Pons (tissue), 1 donor: Measurements from ENCODE around the gene FASTK.

ENCODE experiments used
- DNase-seq: peaks from one replicate; pipeline ENCODE4 v3.0.0-alpha.2; 2016; ENCODE audit warnings: low spot score

FASTK gene

DNA sequence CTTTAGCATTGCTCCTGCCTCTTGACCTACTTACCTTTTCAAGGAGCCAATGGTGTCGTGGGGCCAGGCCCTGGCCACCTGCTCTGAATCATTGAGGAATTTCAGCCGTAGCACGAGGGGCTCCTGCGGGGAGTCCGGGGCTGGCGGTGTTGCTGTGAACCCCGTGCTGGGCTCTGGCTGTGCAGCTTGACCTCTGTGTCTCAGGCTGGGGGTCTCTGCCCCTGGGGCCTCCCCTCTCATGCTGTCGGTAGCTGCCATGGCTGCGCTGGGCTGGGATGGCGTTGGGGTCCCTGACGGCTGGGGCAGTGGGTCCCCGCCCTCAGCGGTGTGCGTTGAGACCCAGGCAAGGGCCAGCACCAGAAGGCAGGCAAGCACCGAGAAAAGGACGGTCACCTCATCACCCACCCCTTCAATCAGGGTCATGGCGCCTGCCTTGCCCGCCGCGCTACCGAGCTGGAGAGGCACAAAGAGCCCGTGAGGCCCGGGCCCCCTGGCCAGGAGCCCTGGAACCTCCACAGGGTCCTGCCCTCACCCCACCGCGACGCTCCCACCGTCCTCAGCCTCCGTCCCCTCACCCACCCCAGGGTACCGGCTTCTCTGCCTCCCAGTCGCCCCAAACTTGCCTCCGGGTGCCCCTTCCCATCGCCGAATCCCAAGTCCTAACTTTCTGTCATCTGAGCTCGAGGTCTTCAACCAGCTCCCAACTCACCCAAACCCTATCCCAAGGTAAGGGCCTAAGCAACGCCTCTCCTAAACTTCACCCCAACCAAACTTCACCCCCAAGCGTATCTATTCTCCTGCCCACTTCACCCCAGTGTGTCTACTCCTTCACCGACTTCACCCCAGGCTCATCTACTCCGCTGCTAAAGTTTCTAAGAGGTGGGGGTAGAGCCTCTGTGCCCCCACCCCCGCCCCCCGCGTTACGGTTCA lies 1.8 kb upstream of the FASTK start:
- no peak for DNase-seq

- DNase-seq: peak; percentile 21
These were observed 827 bp upstream of the FASTK start for GRCh38 chr7:151081170-151082101.

DNA sequence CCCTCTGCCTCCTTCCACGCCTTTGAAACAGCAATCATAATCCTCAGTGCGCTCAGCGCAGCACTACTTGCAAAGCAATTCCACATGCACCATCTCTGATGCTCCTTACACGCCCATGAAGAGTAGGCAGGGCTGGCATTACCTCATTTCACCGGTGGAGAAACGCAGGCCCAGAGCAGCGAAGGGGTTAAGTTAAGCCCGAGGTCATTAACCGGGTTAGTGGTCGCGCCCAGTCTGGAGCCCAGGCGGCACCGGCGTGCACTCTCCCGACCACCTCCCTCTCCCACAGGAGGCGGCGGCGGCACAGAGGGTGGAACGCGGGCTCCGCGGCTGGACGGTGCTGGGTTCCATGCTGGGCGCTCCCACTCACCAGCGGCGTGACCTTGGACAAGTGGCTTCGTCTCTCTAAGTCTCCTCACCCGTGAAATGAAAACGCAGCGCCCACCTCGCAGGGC lies 515 bp downstream of the FASTK start:
- DNase-seq: no peak

DNA sequence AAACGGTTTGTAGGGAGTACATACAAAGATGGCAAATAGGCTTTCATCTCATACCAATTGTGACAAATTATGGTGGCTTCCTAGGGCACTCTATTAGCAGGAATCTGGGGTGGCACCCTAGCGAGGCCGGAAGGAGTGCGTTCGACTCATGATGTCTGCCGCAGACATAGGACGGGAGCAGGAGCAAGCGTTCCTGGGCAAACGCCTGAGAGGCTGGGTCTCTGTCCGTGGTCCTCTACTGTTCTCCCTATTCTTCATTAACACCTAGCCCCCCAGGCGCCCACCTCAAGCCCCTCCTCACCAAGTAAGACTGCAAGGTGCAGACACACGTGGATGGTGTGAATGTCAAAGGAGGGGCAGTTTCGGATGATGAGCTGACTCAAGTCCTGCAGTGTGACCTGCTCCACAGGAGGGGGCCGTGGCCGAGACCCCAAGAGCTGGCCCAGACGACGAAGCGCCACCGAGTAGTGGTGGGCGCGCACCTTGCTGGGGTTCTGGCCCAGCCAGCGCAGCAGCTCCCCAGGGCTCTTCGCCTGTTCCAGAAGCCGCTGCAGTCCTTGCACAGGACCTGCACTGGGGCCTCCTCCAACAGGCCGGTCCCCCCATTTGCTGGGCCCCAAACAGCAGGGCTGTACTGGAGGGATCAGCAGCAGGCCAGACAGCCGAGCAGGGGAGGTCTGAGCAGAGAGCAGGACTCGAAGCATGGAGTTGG lies 1.3 kb downstream of the FASTK start:
- DNase-seq: no peak

DNA sequence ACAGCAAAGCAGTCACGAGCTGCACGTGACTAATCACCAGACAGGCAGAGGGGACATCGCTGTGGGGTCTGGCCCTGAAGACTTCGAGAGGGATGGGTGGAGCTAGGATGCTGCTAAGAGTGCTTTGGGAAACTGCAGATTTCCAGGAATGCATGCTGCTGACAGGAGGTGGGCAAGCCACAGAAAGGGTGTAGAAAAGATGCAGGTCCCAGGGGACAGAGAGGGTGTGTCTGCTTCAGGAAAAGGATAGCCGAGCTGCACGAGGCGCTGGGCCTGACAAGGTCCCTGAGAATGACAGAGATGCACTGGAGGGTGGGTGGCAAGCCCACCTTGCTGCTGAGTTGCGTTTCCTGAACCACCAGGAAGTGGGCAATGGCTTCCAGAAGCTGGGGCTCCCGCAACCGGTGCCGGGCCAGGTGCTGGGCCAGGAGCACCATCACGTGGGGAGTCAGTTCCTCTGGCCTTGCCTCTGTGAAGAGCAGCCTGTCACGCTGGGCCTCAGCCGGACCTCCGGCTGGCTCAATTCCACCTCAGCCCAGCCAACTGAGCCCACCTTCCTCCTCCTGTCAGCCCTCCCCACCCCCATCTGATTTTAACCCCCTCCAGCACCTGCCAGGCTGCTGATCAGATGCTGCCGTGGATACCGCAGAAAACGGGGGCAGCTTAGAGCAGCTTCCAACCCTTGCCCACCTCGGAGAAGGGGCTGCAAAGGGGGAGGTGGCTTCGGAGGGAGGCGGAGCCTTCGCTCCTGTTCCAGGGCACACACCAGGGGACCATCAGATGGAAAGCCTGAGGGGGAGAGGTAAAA lies 2.2 kb downstream of the FASTK start:
- DNase-seq: no peak

DNA sequence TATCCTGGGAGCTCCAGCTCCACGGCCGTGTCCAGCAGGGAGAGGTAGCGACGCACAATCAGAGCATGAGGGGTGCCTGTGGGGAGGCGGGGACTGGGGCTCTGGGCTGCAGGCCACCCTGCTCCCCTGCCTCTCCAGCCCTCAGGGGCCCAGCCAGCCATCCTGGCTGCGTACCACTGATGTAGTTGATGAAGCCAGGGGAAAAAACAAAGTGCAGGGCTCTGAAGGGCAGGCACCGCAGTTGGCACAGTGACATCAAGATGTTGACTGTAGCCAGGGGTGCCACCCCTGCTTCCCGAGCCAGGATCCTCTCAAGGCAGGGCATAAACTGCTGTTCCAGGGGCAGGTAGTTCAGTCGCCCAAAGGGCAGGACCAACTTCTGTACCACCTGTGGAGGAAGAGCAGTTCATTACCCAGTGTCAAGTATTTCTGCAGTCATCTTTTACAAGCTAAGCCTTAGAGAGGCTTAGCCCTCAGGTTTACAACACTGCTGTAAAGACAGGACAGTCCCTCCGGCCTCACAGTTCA lies 2.8 kb downstream of the FASTK start:
- no peak for DNase-seq

DNA sequence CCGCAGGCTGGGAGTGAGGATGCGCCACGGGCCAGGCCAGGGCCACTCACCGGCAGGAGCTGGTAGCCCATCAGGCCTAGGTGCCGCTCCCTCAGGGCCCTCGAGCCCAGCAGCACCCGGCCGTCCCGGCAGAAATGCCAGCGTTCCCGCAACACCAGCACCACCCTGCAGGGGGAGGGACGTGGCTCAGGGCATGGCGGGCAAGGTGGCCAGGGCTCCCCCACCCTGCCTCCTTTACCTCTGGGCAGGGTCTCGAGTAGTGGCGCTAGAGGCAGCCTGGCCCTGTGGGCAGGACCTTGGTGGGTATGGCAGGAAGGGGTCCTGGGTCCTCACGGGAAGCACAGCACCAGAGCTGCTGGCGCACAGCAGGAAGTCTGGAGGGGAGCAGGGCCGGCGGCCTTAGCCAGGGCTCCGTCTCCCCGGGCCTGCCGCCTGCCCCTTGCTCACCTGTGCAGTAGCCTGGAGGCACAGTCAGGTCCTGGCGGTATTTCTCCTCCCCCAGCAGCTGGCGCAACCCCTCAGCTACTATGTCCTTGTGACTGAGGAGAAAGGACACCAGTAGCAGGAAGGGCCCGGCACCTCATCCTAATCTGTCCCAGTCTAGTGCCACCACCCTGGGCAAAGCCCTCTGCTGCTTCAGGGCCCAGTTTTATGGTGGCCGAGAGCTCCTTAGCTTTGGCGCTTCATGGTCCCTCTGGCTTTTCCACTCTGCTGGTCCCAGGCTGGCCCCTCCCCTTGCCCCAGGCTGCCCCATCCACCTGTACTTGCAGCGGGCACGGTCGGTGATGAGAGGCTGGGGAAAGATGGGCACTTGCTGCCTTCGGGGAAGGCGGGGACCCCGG lies 3.5 kb downstream of the FASTK start:
- no peak for DNase-seq

DNA sequence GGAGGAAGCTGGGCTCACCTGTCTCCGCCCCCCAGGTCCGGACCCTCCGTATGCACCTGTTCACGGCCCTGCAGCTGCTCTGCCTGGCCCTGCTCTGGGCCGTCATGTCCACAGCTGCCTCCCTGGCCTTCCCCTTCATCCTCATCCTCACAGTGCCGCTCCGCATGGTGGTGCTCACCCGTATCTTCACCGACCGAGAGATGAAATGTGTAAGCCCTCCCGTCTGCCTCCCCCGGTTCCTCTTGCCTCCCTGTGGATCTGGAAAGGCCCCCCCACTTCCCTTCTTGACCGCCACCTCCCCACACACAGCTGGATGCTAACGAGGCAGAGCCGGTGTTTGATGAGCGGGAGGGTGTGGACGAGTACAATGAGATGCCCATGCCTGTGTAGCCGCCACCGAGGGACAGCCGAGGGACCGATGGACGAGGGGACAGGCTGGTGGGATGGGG lies 4.6 kb downstream of the FASTK start:
- no peak for DNase-seq

DNA sequence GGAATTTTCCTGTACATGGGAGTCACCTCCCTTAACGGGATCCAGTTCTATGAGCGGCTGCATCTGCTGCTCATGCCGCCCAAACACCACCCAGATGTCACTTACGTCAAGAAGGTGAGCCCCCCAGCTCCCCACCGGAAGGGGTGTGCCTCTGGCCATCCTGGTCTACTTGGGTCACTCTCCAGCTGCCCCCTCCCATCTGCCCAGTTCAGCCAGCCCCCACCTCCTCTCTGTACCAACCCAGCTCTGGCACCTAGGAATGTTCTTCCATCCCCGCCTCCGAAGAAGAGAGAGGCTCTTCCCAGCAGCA lies 5.0 kb downstream of the FASTK start:
- no peak for DNase-seq

DNA sequence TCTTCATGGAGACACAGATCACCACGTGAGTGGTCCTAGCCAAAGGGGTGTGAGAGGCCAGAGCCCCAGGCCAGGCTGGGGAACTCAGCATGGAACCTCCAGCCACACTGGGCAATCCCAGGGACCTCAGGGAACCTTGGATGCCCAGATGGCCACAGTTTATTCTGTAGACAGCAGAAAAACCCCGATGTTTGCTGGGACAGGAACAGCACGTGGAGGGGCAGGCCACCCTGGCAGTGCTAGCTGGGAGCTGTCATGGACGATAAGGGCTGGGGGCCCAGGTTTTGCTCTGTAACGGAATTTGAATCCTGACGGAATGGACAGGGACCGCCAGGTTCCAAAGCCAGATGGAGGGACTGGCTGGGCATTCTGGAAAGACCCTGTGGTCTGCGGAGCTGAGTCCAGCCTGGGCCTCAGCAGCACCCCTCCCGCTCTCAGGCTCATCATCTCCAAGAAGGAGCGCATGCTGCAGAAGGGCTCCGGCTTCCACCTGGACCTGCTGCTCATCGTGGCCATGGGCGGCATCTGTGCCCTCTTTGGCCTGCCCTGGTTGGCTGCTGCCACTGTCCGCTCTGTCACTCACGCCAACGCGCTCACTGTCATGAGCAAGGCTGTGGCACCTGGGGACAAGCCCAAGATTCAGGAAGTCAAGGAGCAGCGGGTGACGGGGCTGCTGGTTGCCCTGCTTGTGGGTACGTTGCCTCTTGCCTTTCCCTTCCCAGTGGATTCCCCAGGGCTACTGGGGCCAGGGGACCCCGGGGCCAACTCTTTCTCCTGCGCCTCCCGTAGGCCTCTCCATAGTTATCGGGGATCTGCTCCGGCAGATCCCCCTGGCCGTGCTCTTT lies 5.6 kb downstream of the FASTK start:
- DNase-seq: no peak

DNA sequence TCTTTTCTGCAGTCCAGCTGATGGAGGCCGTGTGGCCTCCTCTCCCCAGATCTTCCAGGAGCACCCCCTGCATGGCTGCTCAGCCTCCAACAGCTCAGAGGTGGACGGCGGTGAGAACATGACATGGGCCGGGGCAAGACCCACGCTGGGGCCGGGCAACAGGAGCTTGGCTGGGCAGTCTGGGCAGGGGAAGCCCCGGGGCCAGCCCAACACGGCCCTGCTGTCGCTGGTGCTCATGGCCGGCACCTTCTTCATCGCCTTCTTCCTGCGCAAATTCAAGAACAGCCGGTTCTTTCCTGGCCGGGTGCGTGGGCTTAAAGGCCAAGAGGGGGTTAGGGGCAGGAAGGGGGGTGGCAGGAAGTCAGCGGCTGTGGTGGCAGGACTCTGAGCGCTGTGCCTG lies 6.6 kb downstream of the FASTK start:
- DNase-seq: no peak

DNA sequence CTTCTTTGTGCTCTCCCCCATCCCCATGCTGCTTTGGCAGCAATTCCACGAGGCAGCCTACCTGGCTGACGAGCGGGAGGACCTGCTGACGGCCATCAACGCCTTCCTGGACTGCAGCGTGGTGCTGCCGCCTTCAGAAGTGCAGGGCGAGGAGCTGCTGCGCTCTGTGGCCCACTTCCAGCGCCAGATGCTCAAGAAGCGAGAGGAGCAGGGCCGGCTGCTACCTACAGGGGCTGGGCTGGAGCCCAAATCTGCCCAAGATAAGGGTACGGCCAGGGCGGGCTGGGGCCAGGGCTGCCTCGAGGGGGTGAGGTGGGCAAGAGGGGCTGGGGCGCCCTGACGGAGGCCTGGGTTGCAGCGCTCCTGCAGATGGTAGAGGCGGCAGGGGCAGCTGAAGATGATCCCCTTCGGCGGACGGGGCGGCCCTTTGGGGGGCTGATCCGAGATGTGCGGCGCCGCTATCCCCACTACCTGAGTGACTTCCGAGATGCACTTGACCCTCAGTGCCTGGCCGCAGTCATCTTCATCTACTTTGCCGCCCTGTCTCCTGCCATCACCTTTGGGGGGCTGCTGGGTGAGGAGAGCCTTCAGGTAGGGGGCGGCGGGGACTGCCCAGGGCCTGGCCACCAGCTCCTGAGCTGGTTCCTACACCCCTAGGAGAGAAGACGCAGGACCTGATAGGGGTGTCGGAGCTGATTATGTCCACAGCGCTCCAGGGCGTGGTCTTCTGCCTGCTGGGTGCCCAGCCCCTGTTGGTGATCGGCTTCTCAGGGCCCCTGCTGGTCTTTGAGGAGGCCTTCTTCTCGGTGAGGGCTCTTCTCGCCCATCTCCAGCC lies 9.4 kb downstream of the FASTK start:
- no peak for DNase-seq

- no peak for DNase-seq
These were observed 10.0 kb downstream of the FASTK start for GRCh38 chr7:151070574-151070960.

DNA sequence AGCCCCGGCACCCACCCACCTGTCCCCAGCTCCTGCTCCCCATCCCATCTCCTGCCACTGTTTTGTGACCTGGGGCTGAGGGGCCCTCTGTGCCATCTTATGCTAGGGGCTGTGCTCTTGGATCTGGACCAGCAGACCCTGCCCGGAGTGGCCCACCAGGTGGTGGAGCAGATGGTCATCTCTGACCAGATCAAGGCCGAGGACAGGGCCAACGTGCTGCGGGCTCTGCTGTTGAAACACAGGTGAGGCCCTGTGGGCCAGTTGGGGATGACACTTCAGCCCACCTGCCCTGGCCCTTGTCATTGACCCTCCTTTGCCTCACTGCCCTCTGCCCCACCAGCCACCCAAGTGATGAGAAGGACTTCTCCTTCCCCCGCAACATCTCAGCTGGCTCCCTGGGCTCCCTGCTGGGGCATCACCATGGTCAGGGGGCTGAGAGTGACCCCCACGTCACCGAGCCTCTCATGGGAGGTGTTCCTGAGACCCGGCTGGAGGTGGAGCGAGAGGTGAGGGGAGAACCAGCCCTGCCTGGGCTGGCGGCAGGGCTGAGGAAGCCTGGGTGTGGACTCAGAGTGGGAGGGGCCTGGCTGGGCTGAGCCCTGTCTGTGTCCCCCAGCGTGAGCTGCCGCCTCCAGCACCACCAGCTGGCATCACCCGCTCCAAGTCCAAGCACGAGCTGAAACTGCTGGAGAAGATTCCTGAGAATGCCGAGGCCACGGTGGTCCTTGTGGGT lies 10.6 kb downstream of the FASTK start:
- DNase-seq: no peak

- DNase-seq: no peak
These were observed 12.4 kb downstream of the FASTK start for GRCh38 chr7:151068069-151068773.

DNA sequence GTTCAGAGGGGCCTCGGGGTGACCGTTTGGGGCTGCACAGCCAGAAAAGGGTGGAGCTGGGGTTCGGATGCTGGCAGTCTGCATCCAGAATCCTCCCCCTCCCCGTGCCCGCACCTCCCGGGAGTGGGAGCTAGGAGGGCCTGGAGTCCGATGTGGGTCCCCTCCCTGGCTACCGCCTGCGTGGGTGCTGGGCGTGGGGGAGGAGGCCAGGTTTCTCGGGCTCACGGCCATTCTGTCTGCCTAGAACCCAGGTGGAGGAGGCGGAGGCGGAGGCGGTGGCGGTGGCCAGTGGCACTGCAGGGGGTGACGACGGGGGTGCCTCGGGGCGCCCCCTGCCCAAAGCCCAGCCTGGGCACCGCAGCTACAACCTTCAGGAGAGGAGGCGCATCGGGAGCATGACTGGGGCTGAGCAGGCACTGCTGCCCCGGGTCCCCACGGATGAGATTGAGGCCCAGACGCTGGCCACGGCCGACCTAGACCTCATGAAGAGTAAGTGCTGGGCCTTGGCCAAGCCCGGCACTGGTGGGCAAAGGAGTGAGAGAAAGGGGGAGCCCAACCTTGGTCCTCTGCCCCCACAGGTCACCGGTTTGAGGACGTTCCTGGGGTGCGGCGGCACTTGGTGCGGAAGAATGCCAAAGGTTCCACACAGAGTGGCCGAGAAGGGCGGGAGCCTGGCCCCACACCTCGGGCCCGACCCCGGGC lies 14.2 kb downstream of the FASTK start:
- no peak for DNase-seq
